SK-N-SH (cell line): ENCODE data around the gene DMRT1. TPM values are rescaled to one million over a fixed set of nuclear protein-coding genes. Genes with fewer than 3 reads are reported as not detected.

Experiments used
- CTCF ChIA-PET: fragments of 300-600, 350-600 bp; formaldehyde crosslinking; extraction: SDS; loops from one replicate; lab custom pipeline; 2021; lab: Yijun Ruan, JAX
- POLR2A ChIA-PET: fragments of 350-600 bp; sonication (Branson Sonifier 250); formaldehyde crosslinking; extraction: SDS; loops from one replicate; lab custom pipeline; 2020; ENCODE audit warnings: antibody characterized with exemption, inconsistent platforms; lab: Yijun Ruan, JAX
- DNase-seq: peaks from one replicate; pipeline ENCODE4 v3.0.0; 2012
- H2AFZ ChIP-seq: fragments of 200-600 bp; sonication (generic); 2 replicates; pipeline ENCODE4 v1.8.1; 2016; ENCODE audit warnings: antibody characterized with exemption, mild to moderate bottlenecking, low read depth
- H3F3A ChIP-seq: fragments of 200-600 bp; sonication (generic); replicated peaks from 2 replicates; pipeline ENCODE3; 2016; ENCODE audit warnings: antibody characterized with exemption, mild to moderate bottlenecking; ENCODE audit not compliant: insufficient read depth
- H3K27ac ChIP-seq, 2 experiments: fragments of 200-500 bp in 1 of 2; fragments of 200-600 bp in 1 of 2; sonication (Bioruptor generic) in 1 of 2; sonication (generic), shearing (Covaris generic) in 1 of 2; 2 replicates each; pipeline versions ENCODE4 v1.5.1 to v1.6.1; 2014 to 2016; ENCODE audit warnings: low read depth in 2 of 2, inconsistent platforms in 1 of 2, low read length in 1 of 2, mild to moderate bottlenecking in 1 of 2, mixed read lengths in 1 of 2
- H3K27me3 ChIP-seq: fragments of 200-600 bp; sonication (generic), shearing (Covaris generic); 2 replicates; pipeline ENCODE4 v1.6.1; 2016; ENCODE audit warnings: mixed run types; ENCODE audit not compliant: insufficient read depth
- H3K36me3 ChIP-seq, 2 experiments: fragments of 200-500 bp in 1 of 2; fragments of 200-600 bp in 1 of 2; sonication (Bioruptor generic) in 1 of 2; sonication (generic) in 1 of 2; replicated peaks in 1 of 2; 2 replicates each; pipeline versions ENCODE3 to v1.5.1; 2014 to 2016; ENCODE audit warnings: low read length in 1 of 2, mild to moderate bottlenecking in 1 of 2; ENCODE audit not compliant: insufficient read depth in 2 of 2, control insufficient read depth in 1 of 2
- H3K4me1 ChIP-seq, 2 experiments: fragments of 200-500 bp in 1 of 2; fragments of 200-600 bp in 1 of 2; sonication (Bioruptor generic) in 1 of 2; sonication (generic), shearing (Covaris generic) in 1 of 2; 2 replicates each; pipeline versions ENCODE4 v1.5.1 to v1.6.1; 2014 to 2016; ENCODE audit warnings: low read depth in 1 of 2, low read length in 1 of 2, mixed run types in 1 of 2; ENCODE audit not compliant: insufficient read depth in 2 of 2, control insufficient read depth in 1 of 2
- H3K4me2 ChIP-seq: fragments of 200-600 bp; sonication (generic), shearing (Covaris generic); 2 replicates; pipeline ENCODE4 v1.6.1; 2017; ENCODE audit warnings: mixed run types
- H3K4me3 ChIP-seq, 2 experiments: fragments of 200-500 bp in 1 of 2; fragments of 200-600 bp in 1 of 2; sonication (Bioruptor generic) in 1 of 2; sonication (generic), shearing (Covaris generic) in 1 of 2; 2 replicates each; pipeline versions ENCODE4 v1.5.1 to v1.8.1; 2014 to 2016; ENCODE audit warnings: low read depth in 2 of 2, inconsistent platforms in 1 of 2, low read length in 1 of 2, mild to moderate bottlenecking in 1 of 2, mixed read lengths in 1 of 2, moderate library complexity in 1 of 2
- H3K79me2 ChIP-seq: fragments of 200-600 bp; sonication (generic); 2 replicates; pipeline ENCODE4 v1.8.1; 2017; ENCODE audit warnings: mild to moderate bottlenecking; ENCODE audit not compliant: insufficient read depth
- H3K9ac ChIP-seq: fragments of 200-600 bp; sonication (generic); 2 replicates; pipeline ENCODE4 v1.6.1; 2017; ENCODE audit warnings: mixed run types
- H3K9me2 ChIP-seq: fragments of 200-600 bp; sonication (generic); 2 replicates; pipeline ENCODE4 v1.6.1; 2017; ENCODE audit warnings: mixed run types
- H3K9me3 ChIP-seq: fragments of 200-600 bp; sonication (generic); 2 replicates; pipeline ENCODE4 v1.6.1; 2017; ENCODE audit warnings: mixed run types, mild to moderate bottlenecking, moderate library complexity
- H4K20me1 ChIP-seq: fragments of 200-600 bp; sonication (generic); 2 replicates; pipeline ENCODE4 v1.6.1; 2017; ENCODE audit warnings: mild to moderate bottlenecking, mixed run types; ENCODE audit not compliant: insufficient read depth
- CHD2 ChIP-seq: fragments of 150-350 bp; IDR thresholded peaks from 2 replicates; pipeline ENCODE4 v1.6.1; 2018; ENCODE audit warnings: low read length; ENCODE audit not compliant: partially characterized antibody
- CTCF ChIP-seq: fragments of 200-600 bp; sonication (generic); IDR thresholded peaks from 2 replicates; pipeline ENCODE4 v1.6.1; 2017; ENCODE audit warnings: antibody characterized with exemption, mild to moderate bottlenecking, moderate library complexity
- ELF1 ChIP-seq: IDR thresholded peaks from 2 replicates; pipeline ENCODE4 v1.4.0; 2012
- EP300 ChIP-seq, 2 experiments: IDR thresholded peaks; 2 replicates each; pipeline versions ENCODE4 v1.4.0 to v1.6.1; 2012; ENCODE audit warnings: borderline replicate concordance in 1 of 2, low read depth in 1 of 2, low read length in 1 of 2
- EZH2phosphoT487 ChIP-seq: fragments of 200-600 bp; sonication (generic); IDR thresholded peaks from 2 replicates; pipeline ENCODE4 v1.6.1; 2017; ENCODE audit warnings: low read depth, mixed run types, mild to moderate bottlenecking, antibody characterized with exemption, moderate library complexity, borderline replicate concordance
- FOSL2 ChIP-seq: IDR thresholded peaks from 2 replicates; pipeline ENCODE4 v1.4.0; 2012; ENCODE audit warnings: low read depth, mild to moderate bottlenecking, moderate library complexity, borderline replicate concordance
- FOXJ3 ChIP-seq: sonication (generic); formaldehyde crosslinking; IDR thresholded peaks from 2 replicates; pipeline ENCODE4 v1.5.1; 2020; ENCODE audit warnings: mild to moderate bottlenecking, missing genetic modification reagents
- MAX ChIP-seq: IDR thresholded peaks from 2 replicates; pipeline ENCODE4 v1.4.0; 2012; ENCODE audit warnings: low read depth
- MEF2A ChIP-seq: IDR thresholded peaks from 2 replicates; pipeline ENCODE4 v1.4.0; 2012; ENCODE audit warnings: low read depth, borderline replicate concordance
- NFIC ChIP-seq: IDR thresholded peaks from 2 replicates; pipeline ENCODE4 v1.4.0; 2012; ENCODE audit warnings: borderline replicate concordance
- NRF1 ChIP-seq: IDR thresholded peaks from 2 replicates; pipeline ENCODE4 v1.6.1; 2012; ENCODE audit warnings: low read depth, mild to moderate bottlenecking, low read length
- PBX3 ChIP-seq: IDR thresholded peaks from 2 replicates; pipeline ENCODE4; 2012
- POLR2AphosphoS5 ChIP-seq: IDR thresholded peaks from 2 replicates; pipeline ENCODE4 v1.6.1; 2012; ENCODE audit warnings: low read depth, low read length
- RCOR1 ChIP-seq: fragments of 150-350 bp; IDR thresholded peaks from 2 replicates; pipeline ENCODE4 v1.6.1; 2017; ENCODE audit warnings: antibody characterized with exemption, low read length
- RFX5 ChIP-seq: IDR thresholded peaks from 2 replicates; pipeline ENCODE4 v1.6.1; 2012; ENCODE audit warnings: mild to moderate bottlenecking, improper control_type of control experiment, low read length
- RXRA ChIP-seq: IDR thresholded peaks from 2 replicates; pipeline ENCODE4 v1.4.0; 2012; ENCODE audit warnings: low read depth, mild to moderate bottlenecking, borderline replicate concordance
- SIN3A ChIP-seq: IDR thresholded peaks from 2 replicates; pipeline ENCODE4 v1.6.1; 2012; ENCODE audit warnings: low read depth, mild to moderate bottlenecking, low read length, moderate library complexity, borderline replicate concordance
- TEAD4 ChIP-seq: IDR thresholded peaks from 2 replicates; pipeline ENCODE4 v1.4.0; 2012; ENCODE audit warnings: mild to moderate bottlenecking, borderline replicate concordance; ENCODE audit not compliant: insufficient read depth
- USF2 ChIP-seq: fragments of 150-350 bp; IDR thresholded peaks from 2 replicates; pipeline ENCODE4 v1.6.1; 2017; ENCODE audit warnings: antibody characterized with exemption, low read length, low read depth, borderline replicate concordance
- YY1 ChIP-seq: IDR thresholded peaks from 2 replicates; pipeline ENCODE4 v1.4.0; 2012; ENCODE audit warnings: low read depth, mild to moderate bottlenecking
- WGBS: methylation state at CpG from one replicate; pipeline ENCODE4 v1.1.6; 2017; ENCODE audit warnings: low lambda C conversion rate; 5-methylcytosine and 5-hydroxymethylcytosine counted together
- polyA plus RNA-seq, 3 experiments: library from polyadenylated mRNA; depleted of rRNA; stranded (reverse); fragments of >200 nt; gene quantifications; 2 replicates each; pipeline ENCODE4 v1.2.3, GENCODE V29; 2012

The DMRT1 gene
- polyA plus RNA-seq, 1 of the 3 experiments (the other 2 are of a cell fraction) = not detected

GRCh38 chr9:976943-977837, 135.7 kb downstream of the DMRT1 start:
- H2AFZ ChIP-seq = no peak overlapping the region
- CTCF ChIA-PET = interaction anchor here (1.1 to 1.8 kb wide), 2 partner anchors 9 to 32 kb away, joined by 3 to 4 read pairs; no protein-coding TSS in a partner anchor
- H3K36me3 ChIP-seq = no peaks in the 10 kb centered on the region
- no peak overlapping the region for H3K9ac ChIP-seq
- 4% methylated on average over 25 of the region's 92 CpGs for WGBS
- no peaks in the 10 kb centered on the region for H3K9me3 ChIP-seq
- H3K79me2 ChIP-seq = no peaks in the 10 kb centered on the region
- no peak overlapping the region for H3K27ac ChIP-seq
- H3K27me3 ChIP-seq = peaks cover 86% of the 10 kb centered on the region
- no peak for DNase-seq
- no peaks in the 10 kb centered on the region for H3K4me1 ChIP-seq
- no peaks in the 10 kb centered on the region for H4K20me1 ChIP-seq
- TF ChIP-seq RFX5 = no peak
- TF ChIP-seq NFIC = no peak
- no peak for TF ChIP-seq MAX
- TF ChIP-seq CHD2 = no peak
- TF ChIP-seq YY1 = no peak
- no peak for TF ChIP-seq SIN3A
- no peak for TF ChIP-seq TEAD4
- no peak for TF ChIP-seq FOXJ3 (CRISPR knock-in tag)
- no peak for TF ChIP-seq ELF1
- no peak for TF ChIP-seq RCOR1
- TF ChIP-seq CTCF = no peak
- TF ChIP-seq FOSL2 = no peak
- TF ChIP-seq RXRA = no peak
- no peak for TF ChIP-seq EZH2phosphoT487
- TF ChIP-seq EP300 (IDR thresholded peaks at IDR 0.05; ENCODE audit: borderline replicate concordance in 1 of 2, low read depth in 1 of 2, low read length in 1 of 2) = no peak
- TF ChIP-seq MEF2A = no peak
- TF ChIP-seq USF2 = no peak
- TF ChIP-seq PBX3 = no peak
- no peak for TF ChIP-seq POLR2AphosphoS5
- TF ChIP-seq NRF1 = no peak
- TF ChIP-seq, all 33 proteins: peak for 0
- POLR2A ChIA-PET = no interaction called here
- H3K4me2 ChIP-seq = no peak overlapping the region
- H3K4me3 ChIP-seq = no peak overlapping the region
- H3F3A ChIP-seq = no peaks in the 10 kb centered on the region
- H3K9me2 ChIP-seq = no peaks in the 10 kb centered on the region
